Stimulated activated CD4-positive, alpha-beta T cell treated with anti-CD3 and anti-CD28 coated beads, Interleukin-12 subunit alpha, Interleukin-12 subunit beta, amount 100 ng/mL, for 24 hours (primary cell): Measurements from ENCODE around the gene APOF.
"Not testable (repeated sequence)": the region's sequence is repeated elsewhere in the genome, so short reads cannot be mapped to it uniquely, and the experiment has no call there.

Experiments used
- DNase-seq, 2 experiments: peaks; one replicate each; pipeline ENCODE4 v3.0.0-alpha.2; 2020; ENCODE audit warnings: low read depth in 2 of 2

APOF gene, protein sequence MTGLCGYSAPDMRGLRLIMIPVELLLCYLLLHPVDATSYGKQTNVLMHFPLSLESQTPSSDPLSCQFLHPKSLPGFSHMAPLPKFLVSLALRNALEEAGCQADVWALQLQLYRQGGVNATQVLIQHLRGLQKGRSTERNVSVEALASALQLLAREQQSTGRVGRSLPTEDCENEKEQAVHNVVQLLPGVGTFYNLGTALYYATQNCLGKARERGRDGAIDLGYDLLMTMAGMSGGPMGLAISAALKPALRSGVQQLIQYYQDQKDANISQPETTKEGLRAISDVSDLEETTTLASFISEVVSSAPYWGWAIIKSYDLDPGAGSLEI

DNA sequence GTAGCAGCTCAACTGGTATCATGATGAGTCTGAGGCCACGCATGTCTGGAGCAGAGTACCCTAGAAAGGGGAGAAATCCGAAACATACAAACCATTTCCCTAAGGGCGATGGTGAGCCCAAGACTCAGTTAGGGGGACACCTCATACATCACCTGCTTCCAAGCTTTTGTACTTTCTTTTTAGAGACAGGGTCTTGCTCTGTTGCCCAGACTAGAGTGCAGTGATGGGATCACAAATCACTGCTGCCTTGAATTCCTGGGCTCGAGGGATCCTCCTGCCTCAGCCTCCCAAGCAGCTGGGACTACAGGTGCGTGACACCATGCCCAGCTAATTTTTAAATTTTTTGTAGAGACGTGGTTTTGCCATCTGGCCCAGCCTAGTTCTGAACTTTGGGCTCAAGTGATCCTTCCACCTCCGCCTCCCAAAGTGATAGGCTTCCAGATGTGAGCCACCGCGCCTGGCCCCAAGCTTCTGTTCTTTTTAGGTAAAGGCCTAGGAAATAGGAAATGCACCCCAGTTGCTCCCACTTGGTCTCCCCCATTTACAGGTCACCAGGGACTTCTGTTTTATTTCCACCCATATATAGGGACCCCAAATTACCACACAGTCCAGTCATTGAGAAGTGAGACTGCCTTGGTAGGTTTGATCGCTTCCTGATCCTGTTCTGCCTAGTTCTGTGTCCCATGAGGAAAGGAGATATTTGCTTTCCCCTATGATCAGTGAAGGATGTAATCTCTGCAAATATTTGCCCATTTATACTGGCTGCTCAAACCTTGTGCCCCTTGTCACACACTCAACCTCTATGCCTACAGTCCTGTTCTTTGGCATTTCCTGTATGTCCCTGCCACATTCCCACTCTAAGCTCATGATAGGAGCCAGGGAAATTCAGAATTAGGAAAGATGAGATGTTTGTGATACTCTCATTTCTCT, at the start of gene APOF:
Gene APOF (minus strand): TSS at position 728 of the 930 bp plus-strand sequence. CDS start 112 bp downstream, at position 616.
- DNase-seq: no peak

DNA sequence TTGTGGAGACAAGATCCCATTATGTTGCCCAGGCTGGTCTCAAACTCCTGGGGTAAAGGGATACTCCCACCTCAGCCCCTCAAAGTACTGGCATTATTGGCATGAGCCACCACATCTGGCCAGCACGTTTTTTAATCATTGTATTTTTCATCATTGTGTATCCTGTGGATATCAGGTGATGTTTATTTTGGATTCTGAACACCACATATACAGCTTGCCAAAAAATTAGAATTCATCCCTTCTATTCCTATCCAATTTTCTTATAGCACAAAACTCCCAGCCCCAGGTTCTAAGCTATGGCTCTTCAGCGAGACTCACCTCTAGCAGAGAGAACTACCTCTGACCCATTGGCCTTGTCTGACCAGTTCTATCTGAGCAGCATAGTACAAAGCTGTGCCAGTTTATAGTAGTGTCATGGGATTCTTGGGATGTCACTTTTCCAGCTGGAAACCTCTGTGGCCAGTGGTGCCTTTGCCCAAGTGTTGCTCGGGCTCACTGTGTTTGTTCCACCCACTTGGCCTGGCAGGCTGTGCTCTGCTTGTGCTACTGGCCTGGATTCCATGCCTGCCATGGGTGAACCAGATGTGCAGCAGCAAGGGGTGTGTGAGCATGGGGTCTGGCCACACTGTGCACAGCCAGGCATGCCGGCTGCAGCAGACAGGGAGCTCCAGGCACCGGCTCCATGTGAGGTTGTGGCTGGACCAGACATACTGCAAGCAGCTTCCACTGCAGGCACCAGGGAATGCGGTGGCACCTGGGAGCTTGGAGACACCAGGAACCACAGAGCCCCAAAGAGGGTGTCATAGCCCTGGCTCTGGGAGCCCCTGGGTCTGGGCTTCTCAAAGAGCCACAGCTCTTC, 49.4 kb upstream of the APOF start:
- DNase-seq: no peak

DNA sequence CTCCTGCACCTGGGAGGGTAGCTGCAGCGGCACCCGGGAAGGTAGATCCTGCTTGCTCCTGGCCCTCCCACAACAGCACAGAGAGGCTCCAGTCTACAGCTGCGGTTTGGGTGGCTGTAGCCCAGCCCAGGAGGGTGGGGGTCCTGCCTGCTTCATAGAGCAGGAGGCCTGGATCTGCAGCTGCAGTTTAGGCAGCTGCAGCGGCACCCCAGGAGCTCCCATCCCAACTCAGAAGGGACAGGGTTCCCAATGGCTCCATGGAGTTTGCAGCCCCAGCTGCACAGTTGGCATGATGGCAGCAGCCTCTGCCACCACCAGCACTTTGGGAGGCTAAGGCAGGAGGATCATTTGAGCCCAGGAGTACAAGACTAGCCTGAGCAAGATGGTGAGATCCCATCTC, 48.1 kb upstream of the APOF start:
- no peak for DNase-seq

DNA sequence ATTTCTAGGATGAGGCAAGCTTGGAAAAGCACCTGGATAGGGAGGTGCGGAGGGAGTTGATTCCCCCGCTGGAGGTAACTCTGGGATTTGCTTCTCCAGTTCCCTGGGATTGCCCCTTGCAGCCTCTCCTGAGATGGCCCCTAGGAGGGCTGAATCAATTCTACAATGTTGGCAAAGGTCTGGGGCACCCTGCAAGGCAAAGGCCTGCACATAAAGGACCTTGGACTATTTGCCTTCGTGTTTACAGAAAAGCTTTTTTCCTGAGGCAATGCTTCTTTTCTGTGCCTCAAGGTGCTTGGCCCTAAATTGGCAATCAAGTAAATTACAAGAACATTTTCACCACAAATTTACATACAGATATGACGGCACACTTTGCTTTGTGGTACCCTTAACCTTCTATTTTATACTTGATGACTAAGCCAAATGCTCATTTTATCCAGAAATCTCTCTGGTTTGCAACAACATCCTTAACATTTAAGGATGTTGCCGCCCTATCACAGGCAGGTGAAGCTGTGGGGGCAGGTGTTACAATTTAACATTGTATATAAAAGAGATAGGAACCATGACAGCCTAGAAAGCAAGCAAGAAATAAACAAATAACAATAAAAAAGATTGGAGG, 46.3 kb upstream of the APOF start:
- DNase-seq: no peak

DNA sequence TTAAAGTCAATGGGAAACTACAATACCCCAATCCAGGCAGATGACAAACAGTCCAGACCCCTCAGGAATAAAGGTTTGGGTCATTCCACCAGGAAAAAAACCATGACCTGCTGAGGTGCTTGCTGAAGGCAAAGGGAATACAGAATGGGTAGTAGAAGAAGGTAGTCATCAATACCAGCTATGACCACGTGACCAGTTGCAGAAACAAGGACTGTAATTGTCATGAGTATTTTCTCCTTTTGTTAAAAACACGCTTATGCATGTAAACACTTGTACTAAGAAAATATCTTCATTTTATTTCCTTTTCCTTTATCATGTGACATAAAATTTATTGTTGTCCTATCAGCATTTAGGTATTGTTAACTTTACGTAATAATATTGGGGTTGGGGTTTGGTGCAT, 41.6 kb upstream of the APOF start:
- DNase-seq: not testable (repeated sequence)

DNA sequence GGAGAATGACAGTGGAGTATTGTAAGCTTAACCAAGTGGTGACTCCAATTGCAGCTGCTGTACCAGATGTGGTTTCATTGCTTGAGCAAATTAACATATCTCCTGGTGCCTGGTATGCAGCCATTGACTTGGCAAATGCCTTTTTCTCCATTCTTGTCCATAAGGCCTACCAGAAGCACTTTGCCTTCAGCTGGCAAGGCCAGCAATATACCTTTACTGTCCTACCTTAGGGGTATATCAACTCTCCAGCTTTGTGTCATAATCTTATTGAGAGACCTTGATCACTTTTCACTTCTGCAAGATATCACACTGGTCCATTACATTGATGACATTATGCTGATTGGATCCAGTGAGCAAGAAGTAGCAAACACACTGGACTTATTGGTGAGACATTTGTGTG, 39.0 kb upstream of the APOF start:
- not testable (repeated sequence) for DNase-seq

DNA sequence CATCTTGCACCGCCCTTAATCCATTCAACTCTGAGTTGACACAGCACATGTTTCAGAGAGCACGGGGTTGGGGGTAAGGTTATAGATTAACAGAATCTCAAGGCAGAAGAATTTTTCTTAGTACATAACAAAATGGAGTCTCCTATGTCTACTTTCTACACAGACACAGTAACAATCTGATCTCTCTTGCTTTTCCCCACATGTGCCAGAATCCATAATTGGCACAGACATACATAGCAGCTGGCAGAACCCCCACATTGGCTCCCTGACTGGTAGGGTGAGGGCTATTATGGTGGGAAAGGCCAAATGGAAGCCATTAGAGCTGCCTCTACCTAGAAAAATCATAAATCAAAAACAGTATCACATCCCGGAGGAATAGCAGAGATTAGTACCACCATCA, 38.5 kb upstream of the APOF start:
- not testable (repeated sequence) for DNase-seq

DNA sequence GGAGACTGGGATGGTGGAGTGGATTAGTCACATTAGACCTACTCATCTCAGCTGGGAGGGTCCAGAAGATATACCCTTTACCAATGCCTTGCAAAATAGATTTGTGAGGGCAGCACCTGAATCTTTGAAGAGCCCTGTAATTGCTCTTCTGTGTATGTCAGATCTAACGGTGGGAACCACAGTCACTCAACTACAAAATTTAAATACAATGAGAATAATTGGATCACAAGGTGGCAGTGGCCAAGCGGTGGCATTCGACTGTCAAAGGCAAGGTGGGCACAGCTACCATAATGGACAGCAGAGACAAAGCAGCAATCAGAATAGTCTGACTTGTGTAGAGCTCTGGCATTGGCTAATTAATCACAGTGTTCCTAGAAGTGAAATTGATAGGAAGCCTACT, 36.8 kb upstream of the APOF start:
- DNase-seq: not testable (repeated sequence)

DNA sequence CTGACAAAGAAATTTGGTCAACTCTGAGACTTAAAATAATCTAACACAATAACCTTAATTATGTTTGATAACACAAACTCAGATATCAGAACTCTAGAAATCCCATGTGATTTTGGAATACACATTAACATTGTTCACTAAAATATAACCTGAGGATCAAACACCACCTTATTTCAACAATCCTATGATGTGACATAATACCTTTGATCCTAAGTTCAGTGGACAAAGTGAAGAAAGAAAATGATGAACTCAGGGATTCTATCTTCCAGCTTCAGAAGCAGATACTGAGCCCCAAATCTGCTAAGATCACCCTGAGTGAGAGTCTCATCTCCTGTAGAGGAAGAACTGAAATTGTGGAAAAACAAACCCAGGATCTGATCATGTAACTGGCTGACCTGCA, 35.7 kb upstream of the APOF start:
- no peak for DNase-seq

DNA sequence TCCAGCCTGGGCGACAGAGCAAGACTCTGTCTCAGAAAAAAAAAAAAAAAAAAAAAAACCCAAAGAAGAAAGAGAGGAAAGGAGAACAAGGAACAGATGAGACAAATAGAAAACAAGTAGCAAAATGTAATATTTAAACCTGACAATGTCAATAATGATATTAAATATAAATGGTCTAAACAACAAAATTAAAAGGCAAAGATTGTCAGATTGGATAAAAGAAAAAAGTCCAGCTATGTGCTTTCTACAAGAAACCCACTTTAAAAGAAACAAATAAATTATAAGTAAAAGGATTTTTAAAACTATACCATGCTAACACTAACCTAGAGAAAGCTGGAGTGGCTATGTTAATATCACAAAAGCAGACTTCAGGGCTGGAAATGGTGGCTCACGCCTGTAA, 29.7 kb upstream of the APOF start:
- DNase-seq: no peak

DNA sequence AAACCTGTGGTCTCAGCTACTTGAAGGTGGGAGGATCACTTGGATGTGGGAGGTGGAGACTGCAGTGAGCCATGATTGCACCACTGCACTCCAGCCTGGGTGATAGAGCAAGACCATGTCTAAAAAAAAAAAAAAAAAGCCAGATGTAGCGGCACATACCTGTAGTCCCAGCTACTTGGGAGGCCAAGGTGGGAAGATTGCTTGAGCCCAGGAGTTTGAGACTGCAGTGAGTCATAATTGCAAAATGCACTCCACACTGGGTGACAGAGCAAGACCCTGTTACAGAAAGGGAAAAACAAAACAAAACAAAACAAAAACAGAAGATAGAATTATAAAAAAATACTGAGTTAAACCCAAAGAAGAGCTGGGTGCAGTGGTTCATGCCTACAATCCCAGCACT, 29.1 kb upstream of the APOF start:
- no peak for DNase-seq

DNA sequence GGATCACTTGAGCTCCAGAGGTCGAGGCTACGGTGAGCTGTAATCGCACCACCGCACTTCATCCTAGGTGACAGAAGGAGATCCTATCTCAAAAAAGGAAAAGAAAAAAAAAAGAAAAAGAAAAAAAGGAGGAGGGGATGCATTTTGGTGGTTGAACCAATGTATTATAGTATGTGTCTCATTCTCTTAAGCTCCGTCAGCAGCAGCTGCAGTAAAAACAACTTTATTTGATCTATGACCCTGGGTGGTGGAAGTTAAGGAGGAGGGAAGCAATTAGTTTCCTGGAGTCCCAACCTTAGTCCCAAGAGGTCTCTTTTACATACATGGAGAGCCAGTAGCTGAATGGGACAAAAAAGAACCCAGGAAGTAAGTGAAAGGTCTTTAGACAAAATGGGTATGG, 26.8 kb upstream of the APOF start:
- DNase-seq: no peak

DNA sequence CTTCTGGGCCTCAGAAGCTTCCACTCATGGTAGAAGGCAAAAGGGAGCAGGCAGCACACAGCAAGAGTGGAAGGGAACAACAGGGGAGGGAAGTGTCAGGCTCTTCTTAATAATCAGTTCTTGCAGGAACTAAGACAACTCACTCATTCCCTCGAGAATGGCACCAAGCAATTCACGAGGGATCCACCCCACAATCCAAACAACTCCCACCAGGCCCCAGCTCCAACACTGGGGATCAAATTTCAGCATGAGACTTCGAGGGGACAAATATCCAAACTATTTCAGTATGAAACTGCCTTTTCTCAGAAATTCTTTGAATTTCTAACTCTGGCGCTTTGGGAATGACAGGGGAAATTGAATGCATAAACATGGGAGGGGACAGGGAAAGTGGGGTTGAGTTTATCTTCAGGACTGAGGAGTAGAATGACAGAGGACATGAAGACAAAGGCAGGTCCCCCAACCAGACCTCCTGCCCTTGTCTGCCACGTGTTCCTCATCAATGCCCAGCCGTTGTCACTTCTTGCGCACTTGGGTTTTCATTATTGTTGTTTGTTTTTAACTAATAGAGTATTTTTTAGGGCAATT, 24.6 kb upstream of the APOF start:
- no peak for DNase-seq

DNA sequence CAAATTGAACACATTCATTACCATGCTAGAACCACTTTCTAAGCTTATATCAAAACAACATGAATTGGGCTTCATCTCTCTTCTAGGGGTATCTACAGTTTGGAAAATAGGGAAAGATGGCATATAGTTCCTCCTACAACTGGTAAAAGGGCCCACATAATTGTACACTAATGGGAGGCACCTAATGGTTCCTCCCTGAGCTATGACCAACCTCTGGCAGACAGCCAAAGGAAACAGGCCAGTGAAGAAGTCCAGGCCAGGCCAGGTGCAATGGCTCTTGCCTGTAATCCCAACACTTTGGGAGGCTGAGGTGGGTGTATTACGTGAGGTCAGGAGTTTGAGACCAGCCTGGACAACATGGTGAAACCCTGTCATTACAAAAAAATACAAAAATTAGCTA, 23.2 kb upstream of the APOF start:
- no peak for DNase-seq

DNA sequence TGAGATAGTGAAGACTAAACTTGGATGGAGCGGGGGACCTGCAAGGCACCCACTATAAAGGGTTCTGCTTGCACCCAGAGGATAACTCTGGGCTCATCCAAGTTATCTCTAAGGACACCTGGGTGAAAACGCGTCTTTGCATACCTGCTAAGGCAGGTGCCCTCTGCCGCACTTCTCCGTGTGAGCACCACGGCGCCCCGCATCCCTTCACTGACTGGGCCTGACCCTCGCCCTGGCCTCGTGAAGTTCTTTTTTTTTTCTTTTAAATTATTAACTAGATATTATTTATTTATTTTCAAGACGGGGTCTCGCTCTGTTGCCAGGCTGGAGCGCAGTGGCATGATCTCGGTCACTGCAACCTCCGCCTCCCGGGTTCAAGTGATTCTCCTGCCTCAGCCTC, 20.0 kb upstream of the APOF start:
- no peak for DNase-seq

DNA sequence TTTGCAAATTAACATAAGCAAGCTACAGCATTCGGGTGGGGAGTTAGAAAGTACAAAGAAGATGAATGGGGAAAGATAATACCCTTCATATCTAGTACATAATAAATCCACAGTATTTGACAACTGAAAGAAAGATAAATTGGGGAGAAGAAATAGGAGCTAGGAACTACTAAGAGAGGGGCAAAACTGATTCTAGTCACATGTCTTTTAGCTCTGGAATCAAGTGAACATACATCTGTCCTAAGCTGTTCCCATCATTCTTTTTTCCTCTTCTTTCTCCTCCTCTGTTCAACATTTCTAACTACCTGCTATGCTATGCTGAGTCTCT, 15.3 kb upstream of the APOF start:
- DNase-seq: no peak

DNA sequence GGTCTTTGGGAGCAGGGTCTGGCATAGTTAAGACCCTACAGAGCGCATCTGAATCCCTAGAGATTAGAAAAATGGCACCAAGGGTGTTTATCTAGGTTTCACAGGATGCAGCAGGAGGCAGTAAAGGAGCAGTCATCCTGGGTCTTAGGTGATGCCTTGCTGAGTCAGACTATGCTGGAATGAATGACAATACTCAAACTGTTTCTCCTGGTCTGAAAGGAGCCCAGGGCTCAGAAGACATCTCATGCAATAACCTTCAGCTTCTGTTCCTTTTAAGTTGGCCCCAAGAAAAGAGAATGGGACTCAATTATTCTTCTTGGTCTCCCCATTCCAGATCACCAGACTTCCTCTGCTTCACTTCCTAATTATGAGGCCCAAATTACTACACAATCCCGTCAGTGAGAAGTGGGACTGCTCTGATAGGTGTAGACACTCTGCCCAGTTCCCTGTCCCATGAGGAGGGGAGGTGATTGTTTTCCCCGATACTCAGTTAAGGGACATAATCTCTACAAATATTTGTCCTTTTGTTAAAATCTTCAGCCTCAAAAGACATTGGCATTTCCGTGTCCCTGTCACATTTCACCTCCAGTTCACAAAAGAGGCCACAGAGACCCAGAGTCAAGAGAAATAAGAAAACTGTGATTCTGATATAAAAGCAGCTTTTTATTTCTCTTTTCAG, 14.8 kb upstream of the APOF start:
- DNase-seq: no peak

DNA sequence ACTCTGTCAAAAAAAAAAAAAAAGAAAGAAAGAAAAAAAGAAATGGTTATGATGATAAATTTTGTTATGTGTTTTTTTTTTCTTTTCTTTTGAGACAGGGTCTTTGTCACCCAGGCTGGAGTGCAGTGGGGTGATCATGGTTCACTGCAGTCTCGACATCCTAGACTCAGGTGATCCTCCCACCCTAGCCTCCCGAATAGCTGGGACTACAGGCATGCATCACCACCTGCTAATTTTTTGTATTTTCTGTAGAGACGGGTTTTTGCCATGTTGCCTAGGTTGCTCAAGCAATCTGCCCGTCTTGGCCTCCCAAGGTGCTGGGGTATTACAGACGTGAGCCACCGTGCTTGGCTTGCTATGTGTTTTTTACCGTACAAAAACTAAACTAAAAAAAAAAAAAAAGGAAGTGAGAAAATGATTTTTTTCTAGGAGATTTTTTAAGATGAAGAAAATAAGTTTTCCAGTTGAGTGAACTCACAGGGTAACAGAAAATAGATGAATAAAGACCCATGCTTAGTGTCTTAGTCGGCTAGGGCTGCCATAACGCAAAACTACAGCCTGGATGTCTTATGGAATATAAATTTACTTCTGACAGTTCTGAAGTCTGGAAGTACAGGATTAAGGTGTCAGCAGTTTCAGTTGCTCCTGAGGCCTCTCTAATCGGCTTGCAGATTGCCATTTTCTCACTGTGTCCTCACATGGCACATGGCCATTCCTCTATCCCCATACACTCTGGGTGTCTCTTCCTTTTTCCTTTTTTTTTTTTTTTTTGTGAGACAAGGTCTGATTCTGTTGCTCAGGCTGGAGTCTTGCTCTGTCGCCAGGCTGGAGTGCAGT, 13.2 kb upstream of the APOF start:
- DNase-seq: no peak

DNA sequence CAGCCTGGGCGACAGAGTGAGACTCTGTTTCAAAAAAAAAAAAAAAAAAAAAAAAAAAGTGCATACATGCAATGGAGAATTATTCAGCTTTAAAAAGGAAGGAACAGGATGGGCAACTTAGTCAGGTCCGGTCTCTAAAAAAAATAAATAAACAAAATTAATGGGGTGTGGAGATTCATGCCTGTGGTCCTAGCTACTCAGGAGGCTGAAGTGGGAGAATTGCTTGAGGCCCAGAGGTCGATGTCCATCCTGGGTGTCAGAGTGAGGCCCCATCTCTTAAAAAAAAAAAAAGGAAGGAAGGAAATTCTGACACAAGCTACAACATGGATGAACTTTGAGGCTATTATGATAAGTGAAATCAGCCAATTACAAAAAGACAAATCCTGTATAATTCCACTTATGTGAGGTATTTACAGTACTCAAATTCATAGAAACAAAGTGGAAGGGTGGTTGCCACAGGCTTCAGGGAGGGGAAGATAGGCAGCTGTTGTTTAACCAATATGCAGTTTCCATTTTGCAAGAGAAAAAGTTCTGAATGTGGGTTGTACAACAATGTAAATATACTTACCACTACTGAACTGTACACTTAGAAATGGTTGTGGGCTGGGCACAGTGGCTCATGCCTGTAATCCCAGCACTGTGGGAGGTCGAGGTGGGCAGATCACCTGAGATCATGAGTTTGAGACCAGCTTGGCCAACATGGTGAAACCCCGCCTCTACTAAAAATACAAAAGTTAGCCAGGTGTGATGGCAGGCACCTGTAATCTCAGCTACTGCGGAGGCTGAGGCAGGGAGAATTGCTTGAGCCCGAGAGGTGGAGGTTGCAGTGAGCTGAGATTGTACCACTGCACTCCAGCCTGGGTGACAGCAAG, 12.3 kb upstream of the APOF start:
- DNase-seq: no peak
